ENCODE measurements around the gene ST6GALNAC6. TPM values are rescaled to one million over a fixed set of nuclear protein-coding genes. Genes with fewer than 3 reads are reported as not detected.

ST6GALNAC6 gene
- polyA plus RNA-seq, 1 donor from 2014 or later, result 44.2 TPM

DNA sequence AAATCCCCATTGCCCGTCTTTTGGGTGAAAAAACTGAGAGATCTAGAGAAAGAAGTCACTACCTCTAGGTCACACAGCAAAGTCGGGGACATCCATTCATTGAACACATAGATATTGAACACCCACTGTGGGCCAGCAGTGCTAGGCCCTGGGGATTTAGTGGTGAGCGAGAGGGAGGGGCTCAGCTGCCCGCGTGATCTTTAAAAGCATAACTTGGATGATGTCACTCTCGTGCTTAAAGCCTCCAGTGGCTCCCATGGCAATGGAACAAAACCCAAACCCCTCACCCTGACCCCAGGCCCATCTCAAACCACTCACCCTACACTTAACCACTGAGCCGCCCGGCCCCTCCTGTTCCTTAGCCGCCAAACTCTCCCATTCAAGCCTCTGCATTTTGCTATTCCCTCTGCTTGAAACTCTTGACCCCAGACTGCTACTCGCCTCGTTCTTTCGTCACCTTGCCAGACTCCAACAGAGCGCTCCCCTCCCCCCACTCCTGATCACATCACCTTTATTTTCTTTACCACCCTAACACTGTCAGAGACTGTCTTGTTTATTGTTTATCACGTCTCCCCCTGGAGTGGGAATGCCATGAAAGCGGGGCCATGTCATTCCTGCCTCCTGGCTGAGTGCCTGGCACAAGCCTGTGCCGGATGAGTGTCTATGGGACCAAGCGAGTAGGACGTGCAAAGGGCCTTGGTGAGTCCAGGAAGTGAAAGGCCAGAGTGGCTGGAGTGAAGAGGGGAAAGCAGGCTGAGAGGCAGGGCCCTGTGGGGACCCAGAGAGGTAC, 31.9 kb upstream of the ST6GALNAC6 start:
- Histone ChIP-seq H3K79me2 (replicated peaks; ENCODE audit: insufficient read depth, low read length) (peaks cover 1% of the 10 kb centered on the region), H3K27me3 (ENCODE audit: insufficient read depth, low read depth, low read length) (peaks cover 32% of the 10 kb centered on the region), H3K9ac (ENCODE audit: low read length) (peak overlapping the region; percentile 73), H3K4me3 (ENCODE audit: low read length) (peak overlapping the region; percentile 79), H2AFZ (ENCODE audit: low read depth, low read length) (peak overlapping the region; percentile 37), H3F3A (ENCODE audit: insufficient read depth, low read length, poor library complexity, severe bottlenecking) (no peaks in the 10 kb centered on the region), H4K20me1 (ENCODE audit: insufficient read depth) (no peaks in the 10 kb centered on the region), H3K27ac (ENCODE audit: low read length) (no peak overlapping the region), H3K9me3 (ENCODE audit: low read length) (no peaks in the 10 kb centered on the region), H3K4me2 (ENCODE audit: low read length) (peak overlapping the region; percentile 61), H3K9me2 (ENCODE audit: insufficient read depth, low read length) (no peaks in the 10 kb centered on the region), H3K36me3 (ENCODE audit: insufficient read depth, low read length) (no peaks in the 10 kb centered on the region)
- TF ChIP-seq MXI1 (conservative IDR thresholded peaks at IDR 0.05; ENCODE audit: poor library complexity, severe bottlenecking), result no peak
- no peak for TF ChIP-seq SMC3 (conservative IDR thresholded peaks at IDR 0.05; ENCODE audit: poor library complexity)
- TF ChIP-seq, protein P1, sequence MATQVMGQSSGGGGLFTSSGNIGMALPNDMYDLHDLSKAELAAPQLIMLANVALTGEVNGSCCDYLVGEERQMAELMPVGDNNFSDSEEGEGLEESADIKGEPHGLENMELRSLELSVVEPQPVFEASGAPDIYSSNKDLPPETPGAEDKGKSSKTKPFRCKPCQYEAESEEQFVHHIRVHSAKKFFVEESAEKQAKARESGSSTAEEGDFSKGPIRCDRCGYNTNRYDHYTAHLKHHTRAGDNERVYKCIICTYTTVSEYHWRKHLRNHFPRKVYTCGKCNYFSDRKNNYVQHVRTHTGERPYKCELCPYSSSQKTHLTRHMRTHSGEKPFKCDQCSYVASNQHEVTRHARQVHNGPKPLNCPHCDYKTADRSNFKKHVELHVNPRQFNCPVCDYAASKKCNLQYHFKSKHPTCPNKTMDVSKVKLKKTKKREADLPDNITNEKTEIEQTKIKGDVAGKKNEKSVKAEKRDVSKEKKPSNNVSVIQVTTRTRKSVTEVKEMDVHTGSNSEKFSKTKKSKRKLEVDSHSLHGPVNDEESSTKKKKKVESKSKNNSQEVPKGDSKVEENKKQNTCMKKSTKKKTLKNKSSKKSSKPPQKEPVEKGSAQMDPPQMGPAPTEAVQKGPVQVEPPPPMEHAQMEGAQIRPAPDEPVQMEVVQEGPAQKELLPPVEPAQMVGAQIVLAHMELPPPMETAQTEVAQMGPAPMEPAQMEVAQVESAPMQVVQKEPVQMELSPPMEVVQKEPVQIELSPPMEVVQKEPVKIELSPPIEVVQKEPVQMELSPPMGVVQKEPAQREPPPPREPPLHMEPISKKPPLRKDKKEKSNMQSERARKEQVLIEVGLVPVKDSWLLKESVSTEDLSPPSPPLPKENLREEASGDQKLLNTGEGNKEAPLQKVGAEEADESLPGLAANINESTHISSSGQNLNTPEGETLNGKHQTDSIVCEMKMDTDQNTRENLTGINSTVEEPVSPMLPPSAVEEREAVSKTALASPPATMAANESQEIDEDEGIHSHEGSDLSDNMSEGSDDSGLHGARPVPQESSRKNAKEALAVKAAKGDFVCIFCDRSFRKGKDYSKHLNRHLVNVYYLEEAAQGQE (IDR thresholded peaks at IDR 0.05; ENCODE audit: borderline replicate concordance), result no peak
- no peak for TF ChIP-seq EP300 (conservative IDR thresholded peaks at IDR 0.05; ENCODE audit: poor library complexity, severe bottlenecking)
- TF ChIP-seq TAF1 (IDR thresholded peaks at IDR 0.05; ENCODE audit: low read depth), result no peak
- TF ChIP-seq POLR2AphosphoS5 (IDR thresholded peaks at IDR 0.05), result no peak
- no peak for TF ChIP-seq EZH2 (IDR thresholded peaks at IDR 0.05; ENCODE audit: borderline replicate concordance, insufficient read depth, low read length, poor library complexity, severe bottlenecking)

DNA sequence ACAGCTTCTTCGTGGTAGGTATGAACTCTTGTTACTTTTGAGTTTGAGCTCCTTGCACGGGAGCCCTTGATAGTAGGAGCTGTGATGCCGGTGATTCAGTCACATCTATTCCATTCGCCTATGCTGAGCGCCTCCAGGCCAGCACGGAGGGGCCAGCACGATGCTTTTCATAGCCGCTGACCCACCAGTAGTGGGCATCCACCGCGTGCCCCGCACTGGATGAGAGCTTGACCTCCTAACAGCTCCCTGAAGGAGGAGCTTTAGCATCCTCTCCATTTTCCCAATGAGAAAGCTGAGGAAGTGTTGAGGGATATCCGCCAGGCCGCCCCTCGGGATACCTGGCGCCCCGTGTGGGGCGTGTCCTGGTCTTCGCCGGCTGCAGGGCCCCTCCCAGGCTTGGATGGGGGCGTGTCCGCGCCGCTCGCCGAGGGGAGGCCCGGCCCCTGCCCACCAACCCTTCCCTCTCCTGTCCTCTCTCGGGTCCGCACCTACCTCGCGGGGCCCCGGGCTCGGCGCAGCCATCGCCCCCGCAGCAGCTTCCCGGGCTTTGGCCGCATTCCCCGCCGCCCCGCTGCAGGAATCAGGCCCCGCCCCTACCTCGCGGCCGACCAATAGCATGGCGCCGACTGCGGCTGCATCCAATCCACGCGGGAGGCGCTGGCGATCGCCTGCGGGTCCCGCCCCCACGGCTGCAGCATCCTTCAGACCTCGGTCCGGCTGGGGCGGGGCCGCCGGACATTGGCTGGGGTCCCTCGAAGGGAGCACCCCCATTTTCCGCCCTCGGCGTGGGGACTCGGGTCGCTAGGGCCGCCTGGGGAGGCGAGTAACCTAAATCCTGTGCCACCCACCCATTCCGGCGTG, 31.1 kb upstream of the ST6GALNAC6 start, which contains the start of gene PIP5KL1:
Gene PIP5KL1, minus strand, starts transcription at position 547 of the 861 bp plus-strand sequence. Its CDS starts 25 bp downstream, at position 522.
- peak within 1 kb of the TSS; percentile 73 for H3K9ac ChIP-seq (ENCODE audit: low read length)
- H3K36me3 ChIP-seq (ENCODE audit: insufficient read depth, low read length), result no peaks in the 10 kb centered on the region
- no peak within 1 kb of the TSS for H3K27ac ChIP-seq (ENCODE audit: low read length)

More for the DNA sequence above, 31.1 kb upstream of the ST6GALNAC6 start, which contains the start of gene PIP5KL1:
- H3K4me2 ChIP-seq (ENCODE audit: low read length), result peak within 1 kb of the TSS; percentile 61
- no peaks in the 10 kb centered on the region for H4K20me1 ChIP-seq (ENCODE audit: insufficient read depth)
- H3K9me2 ChIP-seq (ENCODE audit: insufficient read depth, low read length), result no peaks in the 10 kb centered on the region
- peaks cover 40% of the 10 kb centered on the region for H3K27me3 ChIP-seq (ENCODE audit: insufficient read depth, low read depth, low read length)
- no peaks in the 10 kb centered on the region for H3K79me2 ChIP-seq (replicated peaks; ENCODE audit: insufficient read depth, low read length)
- peak within 1 kb of the TSS; percentile 79 for H3K4me3 ChIP-seq (ENCODE audit: low read length)
- peak within 1 kb of the TSS; percentile 37 for H2AFZ ChIP-seq (ENCODE audit: low read depth, low read length)
- no peaks in the 10 kb centered on the region for H3F3A ChIP-seq (ENCODE audit: insufficient read depth, low read length, poor library complexity, severe bottlenecking)
- no peaks in the 10 kb centered on the region for H3K9me3 ChIP-seq (ENCODE audit: low read length)
- TF ChIP-seq SMC3 (conservative IDR thresholded peaks at IDR 0.05; ENCODE audit: poor library complexity) (no peak), EP300 (conservative IDR thresholded peaks at IDR 0.05; ENCODE audit: poor library complexity, severe bottlenecking) (no peak), MXI1 (conservative IDR thresholded peaks at IDR 0.05; ENCODE audit: poor library complexity, severe bottlenecking) (peak; percentile 59), EZH2 (IDR thresholded peaks at IDR 0.05; ENCODE audit: borderline replicate concordance, insufficient read depth, low read length, poor library complexity, severe bottlenecking) (no peak), POLR2AphosphoS5 (IDR thresholded peaks at IDR 0.05) (peak; percentile 37), TAF1 (IDR thresholded peaks at IDR 0.05; ENCODE audit: low read depth) (peak; percentile 49), CTCF (IDR thresholded peaks at IDR 0.05; ENCODE audit: poor library complexity, severe bottlenecking) (peak; percentile 43), RAD21 (conservative IDR thresholded peaks at IDR 0.05) (no peak)
- TF ChIP-seq, protein P1 (IDR thresholded peaks at IDR 0.05; ENCODE audit: borderline replicate concordance), result peak; percentile 16

Data from neural cell (in vitro differentiated cells).